HG02798 (cell line): ENCODE results near the gene SIPA1L2.

Experiments
- ATAC-seq: cut with Tn5 transposase; IDR thresholded peaks from one replicate; pipeline ENCODE4 v1.9.1; 2021; ENCODE audit warnings: mild to moderate bottlenecking; ENCODE audit not compliant: unreplicated experiment, poor library complexity

SIPA1L2 gene

DNA sequence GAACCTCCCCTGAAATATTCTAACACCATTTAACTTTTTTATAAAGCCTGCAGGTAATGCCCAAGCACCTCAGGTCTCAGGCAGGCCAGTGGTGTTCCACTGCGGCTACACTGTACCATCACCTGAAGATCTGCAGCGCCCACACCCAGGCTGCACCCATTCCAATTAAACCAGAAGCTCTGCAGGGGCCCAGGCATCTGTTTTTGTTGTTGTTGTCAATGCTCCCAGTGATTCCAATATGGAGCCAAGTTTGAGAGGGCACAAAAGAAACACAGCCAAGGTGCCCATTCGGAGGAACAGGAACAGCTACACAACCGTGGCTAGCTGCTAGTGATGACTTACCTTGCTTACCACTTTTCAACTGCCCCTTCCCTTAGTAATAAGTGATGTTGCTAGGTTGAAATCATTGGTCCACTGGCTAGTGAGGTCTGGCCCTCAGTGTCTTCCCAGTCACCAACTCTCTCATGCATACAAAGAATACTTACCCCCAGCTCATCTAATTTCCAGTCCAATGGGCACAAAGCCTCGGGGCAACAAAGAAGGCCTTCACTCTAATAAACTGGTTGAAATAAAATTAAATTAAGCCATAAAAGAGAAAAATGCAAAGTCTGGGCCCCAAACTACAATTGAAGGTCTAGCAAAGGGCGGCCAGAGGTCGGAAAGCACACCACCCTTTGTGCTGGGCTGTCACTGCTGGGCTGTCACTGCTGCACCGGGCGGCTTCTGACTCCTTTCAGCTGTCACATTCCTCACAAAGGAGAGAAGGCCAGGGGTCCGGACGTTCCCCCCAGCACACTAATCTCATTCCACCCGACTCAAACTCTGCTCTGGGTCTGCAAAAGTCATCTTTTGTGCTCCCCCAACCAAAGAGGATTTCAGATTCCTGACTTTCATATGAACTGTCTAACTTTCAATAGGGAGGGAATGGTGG lies 34.9 kb downstream of the SIPA1L2 start:
- ATAC-seq: no peak

DNA sequence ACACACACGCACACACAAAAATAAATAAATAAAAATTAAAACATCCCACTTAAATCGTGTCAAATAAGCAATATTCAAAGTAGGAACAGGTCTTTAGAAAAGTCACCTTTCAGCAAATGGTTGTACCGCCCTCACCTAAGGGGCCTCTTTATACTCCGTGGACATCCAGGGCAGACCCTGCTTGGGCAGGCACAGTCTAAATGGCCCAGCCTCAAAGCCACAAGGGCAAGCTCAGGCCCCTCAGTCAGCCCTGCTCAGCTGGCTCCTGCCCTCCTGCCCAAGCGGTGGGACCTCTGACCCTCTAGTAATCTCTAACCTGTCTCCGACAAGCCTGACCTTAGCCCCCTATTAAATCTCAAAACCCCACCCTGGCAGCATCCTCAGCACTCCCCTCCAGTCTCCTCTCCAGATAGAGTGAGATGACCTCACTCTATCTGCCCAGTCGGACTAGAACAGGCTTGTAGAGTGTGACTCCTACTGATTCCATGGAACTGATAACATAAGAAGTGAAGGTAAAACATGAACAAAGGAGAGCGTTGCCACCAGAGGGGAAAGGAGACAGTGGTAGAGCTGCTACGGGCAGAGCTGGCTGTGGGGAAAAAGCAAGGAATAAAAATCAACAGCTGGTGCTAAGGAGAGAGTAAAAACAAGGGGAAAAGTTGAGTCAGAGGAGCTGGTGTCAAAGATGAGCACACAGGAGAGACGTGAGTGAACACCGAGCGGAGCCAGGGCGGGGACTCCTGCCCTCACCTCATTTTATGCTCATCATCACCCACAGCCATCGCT lies 36.0 kb downstream of the SIPA1L2 start:
- ATAC-seq: no peak

DNA sequence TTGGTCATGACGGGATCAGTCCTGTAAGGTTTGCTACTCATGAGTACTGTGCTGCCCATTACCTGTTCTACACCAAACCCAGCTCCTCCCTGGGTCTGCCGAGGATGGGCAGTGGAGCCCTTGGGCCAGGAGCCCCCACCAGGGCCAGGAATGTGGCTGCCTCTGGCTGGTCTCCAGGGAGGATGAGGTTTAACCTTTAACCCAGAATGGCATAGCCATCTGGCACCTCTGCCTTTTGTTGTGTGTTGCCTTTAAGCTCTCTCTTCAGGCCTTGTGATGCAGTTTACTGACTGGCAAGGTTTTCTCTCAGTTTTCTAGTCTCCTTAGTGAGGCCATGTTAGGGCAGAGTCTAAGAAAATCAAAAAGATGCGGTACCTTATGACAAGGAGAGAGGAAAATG lies 38.6 kb downstream of the SIPA1L2 start:
- ATAC-seq: no peak

DNA sequence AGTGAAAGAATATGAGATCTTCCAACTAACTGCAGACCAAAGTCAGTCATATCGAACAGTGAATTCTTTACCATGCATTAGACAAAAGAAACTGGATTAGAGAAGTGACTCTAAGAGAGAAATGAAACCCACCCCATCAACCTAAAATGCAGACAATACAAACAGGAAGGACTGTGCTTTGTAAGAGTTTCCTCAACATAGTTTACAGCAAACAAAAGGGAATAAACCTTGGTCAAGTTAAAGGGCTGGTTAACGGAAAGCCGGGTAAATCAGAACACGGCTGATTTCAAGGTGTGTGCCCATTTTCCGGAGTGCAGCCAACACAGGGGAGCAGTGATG lies 39.2 kb downstream of the SIPA1L2 start:
- ATAC-seq: peak; percentile 55

DNA sequence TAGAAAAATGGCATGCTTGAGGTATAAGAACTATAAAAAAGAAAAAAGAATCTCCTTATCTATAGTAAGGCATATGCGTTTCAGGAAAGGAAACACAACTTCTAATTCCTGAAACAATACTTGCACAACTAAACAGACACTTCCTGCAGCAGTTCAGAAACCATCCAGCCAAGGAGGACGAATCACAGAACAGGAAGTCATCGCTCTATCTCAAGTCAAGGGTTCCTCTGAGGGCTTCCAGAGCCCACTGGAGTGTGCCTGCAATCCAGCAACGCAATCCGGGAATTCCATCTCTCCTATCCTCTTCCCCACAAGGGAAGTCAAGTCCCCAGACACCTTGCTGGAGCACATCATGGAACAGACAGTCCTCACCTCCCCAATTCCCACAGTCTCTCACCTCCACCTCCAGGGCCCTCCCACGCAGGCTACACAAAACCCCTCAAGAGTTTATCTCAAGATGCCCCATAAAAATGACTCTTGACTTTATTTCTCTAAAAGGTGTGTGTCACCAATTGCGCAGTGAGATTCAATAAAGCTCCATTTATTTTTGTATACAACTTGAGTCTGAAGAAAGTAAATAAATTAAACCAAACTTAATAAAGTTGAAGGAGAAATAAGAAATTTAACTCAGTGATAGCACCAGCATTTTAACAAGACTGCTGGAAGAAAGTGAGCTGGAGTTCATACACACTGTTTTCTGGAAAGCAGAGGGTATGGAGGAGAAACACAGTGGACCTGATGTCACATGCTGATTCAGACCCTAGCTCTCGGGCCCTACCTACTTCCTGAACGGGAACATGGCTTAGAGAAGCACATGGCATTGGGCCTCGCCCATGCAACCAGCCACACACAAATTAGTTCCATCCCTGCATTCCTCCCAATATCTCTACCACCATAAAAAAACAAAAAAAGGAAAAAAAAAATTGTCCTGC lies 39.9 kb downstream of the SIPA1L2 start:
- ATAC-seq: peak; percentile 20

DNA sequence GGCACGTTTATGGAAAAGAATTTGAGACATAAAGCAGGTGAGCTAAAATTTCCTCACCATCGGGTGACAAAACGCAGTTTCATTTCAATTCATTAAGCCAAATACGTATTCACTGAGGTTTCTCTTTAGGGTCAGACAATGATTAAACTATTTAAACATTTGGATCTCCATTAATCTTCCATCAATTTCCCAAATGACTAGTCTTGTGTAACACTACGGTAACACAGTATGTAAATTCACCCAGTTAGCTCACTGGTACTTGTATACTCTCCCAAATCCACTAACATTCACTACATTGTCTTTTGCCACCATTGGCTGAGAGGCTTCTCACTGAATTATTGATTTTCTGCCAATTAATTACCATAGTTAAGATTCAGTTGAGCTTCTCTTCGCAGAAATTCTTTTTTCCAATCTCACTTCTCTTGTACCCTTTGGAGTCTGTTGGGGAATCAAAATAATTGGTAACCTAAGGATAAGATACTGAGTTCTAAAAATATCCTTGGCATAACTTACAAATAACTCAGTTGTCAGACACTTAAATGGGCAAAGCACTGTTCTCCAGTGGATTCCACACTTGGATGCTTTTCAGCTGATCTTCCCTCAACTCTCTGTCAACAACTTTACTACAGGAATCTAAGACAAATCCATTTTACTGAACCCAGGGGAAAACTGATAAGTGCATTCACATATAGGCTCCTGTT lies 40.7 kb downstream of the SIPA1L2 start:
- ATAC-seq: no peak

DNA sequence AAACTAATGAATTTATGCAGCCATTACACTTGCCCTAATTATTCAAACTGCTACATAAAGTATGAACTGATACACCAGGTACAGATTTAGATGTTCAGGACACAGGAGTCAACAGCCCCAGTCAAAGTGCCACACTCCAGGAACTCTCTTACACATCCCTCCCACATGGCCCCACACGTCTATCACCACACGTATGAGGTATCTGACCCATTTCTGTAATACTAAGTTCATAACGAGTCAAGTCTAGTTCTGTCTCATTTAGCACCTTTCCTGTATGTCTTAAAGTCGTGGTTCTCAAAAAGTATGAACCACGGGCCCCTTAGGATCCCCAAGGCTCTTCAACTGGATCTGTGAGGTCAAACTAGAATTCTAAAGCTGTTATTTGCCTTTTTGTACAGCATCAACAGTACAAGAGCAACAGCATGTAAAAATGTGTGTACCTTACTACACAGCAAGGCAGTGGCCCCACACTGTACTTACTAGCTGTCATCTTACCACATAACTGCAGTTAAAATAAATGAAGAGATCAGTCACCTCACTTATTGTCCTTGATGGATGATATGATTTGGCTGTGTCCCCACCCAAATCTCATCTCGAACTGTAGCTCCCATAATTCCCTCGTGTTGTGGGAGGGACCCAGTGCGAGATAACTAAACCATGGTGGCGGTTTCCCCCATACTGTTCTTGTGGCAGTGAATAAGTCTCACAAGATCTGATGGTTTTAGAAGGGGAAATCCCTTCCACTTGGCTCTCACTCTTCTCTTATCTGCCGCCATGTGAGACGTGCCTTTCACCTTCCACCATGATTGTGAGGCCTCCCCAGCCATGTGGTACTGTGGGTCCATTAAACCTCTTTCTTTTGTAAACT lies 42.6 kb downstream of the SIPA1L2 start:
- ATAC-seq: no peak

DNA sequence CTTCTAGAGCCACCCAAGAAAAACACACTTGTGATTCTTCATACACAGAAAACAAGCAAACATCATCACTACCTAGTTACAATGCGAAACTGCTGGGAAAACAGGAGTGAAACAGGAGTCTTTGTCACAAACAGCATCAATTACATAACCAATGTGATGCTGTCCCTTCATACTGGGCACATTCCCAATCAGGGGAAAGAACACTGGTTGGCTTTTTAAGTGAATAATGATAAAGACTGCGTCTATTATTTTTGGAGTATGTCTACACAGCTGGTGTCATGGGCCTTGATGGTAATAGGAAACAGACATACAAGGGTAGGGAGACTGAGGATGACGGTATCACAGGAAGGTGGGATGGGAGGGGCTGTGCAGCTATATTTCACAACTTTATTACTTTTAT lies 43.3 kb downstream of the SIPA1L2 start:
- ATAC-seq: no peak

DNA sequence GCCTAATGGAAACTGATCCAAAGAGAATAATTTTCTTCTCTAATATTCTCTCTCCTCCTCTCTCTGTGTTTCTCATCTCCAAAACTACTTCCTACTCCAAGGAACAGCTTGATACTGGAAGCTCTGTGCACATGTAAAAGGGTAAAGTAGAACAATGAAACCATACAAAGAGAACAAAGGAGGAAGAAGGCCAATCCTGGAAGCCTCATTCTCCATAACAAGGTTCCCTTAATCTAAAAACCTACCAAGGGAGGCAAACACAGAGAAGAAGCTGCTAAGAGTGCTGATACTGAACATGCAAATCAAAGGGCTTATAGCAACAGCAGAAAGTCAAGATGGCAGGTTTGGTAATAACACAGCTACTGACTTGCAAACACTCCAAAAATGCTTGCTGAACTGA lies 44.4 kb downstream of the SIPA1L2 start:
- no peak for ATAC-seq

DNA sequence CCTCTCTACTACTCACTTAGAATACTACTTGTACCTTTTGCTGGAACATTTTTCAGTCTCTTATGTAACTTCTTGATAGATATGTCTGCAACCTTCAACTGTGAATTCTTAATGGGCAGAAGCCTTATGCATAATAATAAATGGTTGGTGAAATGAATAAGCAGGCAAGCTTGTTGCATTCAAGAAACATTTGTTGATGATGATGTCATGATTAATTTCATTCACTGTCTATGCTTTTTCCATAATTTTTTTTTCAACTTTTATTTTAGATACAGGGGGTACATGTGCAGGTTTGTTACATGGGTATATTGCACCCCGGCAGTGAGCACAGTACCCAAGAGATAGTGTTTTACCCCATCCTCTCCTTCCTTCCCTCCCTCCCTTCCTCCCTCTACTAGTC lies 48.0 kb downstream of the SIPA1L2 start:
- no peak for ATAC-seq
